Activated effector memory CD4-positive, alpha-beta T cell treated with Interleukin-2 at 50 U/mL for 16 hours (primary cell): Measurements from ENCODE around the gene CSRP2.

Source experiments
- DNase-seq: peaks from one replicate; pipeline ENCODE4 v3.0.0-alpha.2; 2020

The CSRP2 gene

GRCh38 chr12:76890151-76891143, 11.6 kb upstream of the CSRP2 start:
- DNase-seq, result no peak

DNA sequence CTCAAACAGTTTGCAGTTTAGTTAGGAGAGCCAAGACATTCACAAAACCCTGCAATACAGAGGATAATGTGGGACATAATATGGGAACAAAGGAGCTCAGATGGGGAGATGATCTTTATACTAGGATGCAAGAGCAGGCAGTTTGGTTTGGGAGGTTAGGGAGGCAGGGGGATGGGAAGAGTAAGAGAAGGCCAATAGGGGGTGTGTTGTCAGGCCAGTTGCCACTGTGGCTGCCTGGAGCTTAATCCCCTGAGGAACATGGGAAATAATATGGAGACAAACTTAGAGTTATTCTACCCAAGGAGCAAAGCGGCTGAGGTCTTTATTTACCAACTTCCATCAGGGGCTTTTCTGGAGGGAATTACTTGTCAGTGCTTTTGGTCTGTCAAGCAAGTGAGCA, 10.0 kb upstream of the CSRP2 start:
- no peak for DNase-seq

GRCh38 chr12:76883811-76884210, 5.0 kb upstream of the CSRP2 start:
- DNase-seq, result no peak

DNA sequence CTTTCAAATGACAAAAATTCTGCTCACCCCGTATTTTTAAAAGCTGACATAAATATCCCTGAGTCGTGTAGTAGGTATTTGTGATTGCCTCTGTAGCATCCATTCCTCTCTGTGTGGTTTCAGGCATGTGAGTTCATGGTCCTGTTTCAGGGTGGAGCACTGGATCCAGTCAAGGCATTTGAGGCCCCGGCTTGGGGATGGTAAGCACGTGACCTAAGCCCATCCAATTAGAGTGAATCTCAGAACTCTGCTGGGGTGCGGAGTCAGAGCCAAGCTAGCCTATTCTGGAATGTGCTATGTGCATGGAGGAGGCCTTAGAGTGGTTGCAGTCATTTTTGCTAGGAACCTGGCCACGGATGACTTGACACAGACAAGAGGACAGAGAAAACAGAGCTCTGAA, 4.3 kb upstream of the CSRP2 start:
- DNase-seq, result no peak

DNA sequence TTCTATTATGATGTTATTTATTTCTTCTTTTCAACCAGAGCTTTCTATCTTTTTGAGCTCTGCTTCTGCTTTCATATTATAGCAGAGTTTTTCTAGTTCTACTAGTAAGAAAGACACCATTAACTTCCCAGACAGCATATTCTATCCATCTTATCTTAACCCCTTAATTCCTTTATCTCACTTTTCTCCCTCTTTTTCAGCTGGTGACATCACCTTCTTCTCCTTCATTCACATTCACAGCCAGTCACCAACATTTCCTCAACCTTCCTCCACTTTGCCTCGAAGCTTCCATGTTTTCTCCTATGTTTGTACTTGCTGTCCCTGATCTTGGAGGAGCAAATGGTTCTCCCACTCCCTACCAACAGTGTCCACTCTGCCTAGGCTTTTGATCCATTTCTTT, 3.5 kb upstream of the CSRP2 start:
- no peak for DNase-seq

GRCh38 chr12:76881142-76881541, 2.3 kb upstream of the CSRP2 start:
- DNase-seq, result no peak

DNA sequence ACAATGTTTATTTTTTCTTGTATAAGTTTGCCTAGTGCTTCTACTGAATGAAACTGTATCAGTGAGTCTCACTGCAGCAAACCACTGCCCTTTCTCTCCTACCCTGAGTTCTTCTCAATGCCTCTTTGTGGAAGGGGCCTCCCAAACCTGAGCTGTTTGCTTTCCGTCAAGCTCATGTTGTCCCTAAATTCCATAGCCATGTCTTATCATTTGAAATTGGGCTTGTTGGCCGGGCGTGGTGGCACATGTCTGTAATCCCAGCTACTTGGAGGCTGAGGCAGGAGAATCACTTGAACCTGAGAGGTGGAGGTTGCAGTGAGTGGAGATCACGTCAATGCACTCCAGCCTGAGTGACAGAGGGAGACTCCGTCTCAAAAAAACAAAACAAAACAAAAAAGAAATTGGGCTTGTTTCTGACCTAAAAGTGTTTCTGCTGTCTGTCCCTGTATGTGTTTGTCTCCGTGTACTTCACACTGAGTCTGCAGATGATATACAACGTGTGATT, 1.8 kb upstream of the CSRP2 start:
- DNase-seq, result no peak

DNA sequence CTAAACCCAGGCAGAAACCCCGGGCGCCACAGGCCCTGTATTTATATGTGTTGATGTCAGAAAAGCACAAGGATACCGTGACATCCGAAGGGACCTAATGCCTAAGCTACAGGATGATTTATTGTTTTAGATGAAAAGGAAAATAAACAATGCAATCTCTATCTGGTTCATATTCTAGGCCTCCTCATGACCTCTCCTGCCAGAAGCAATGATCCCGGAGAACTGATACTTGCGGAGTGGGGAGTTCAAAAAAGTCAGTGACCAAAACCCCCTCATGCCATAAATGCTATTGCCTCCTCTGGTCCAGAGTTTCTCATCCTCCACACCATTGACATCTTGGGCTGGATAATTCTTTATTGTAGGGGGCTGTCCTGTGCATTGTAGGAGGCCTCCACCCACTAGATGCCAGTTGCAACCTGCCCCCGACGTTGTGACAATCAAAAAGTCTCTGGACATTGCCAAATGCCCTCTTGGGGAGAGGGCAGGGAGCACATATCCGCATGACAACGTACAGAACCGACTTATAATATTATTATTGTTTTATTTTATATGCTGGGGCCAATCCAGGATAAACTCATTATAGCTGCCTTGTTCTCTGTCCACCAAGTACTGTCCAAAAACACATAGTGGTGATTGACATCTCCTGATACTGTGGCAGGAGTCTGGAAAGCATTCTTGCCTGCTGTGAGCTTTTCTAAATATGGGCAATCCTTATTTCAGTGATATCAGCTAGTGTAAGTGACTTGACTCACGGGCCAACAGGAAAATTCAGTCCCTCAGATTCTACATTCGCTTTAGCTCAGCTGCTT, 1.1 kb upstream of the CSRP2 start:
- no peak for DNase-seq

- DNase-seq, result no peak
Observed at GRCh38 chr12:76878099-76878898, 520 bp downstream of the CSRP2 start.

DNA sequence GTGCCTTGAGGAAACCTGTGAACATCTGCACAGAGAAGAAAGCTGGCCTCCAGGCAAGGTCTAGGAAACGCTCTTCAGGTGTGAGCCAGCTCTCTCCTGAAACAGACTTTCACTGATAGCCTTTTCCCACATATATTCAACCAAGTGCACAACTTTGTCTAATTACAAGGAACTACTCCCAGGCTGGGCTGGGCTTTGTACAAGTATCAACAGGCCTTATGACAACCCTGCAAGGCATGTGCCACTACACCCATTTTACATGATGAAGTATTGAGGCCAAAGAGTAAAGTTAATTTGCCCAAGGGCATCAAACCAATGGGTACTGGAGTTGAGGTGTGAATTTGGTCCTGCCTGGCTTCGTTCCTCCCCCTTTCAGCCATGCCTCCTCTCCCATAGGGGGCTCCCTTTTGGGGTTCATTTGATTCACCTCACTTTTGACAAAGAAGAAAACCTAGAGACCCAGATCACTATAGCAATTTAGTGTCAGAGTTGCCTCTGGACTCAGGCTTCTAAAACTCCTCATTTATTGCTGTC, 2.1 kb downstream of the CSRP2 start:
- DNase-seq, result no peak

- no peak for DNase-seq
Observed at GRCh38 chr12:76874491-76875190, 4.2 kb downstream of the CSRP2 start.

GRCh38 chr12:76874027-76874426, 4.8 kb downstream of the CSRP2 start:
- DNase-seq, result no peak

DNA sequence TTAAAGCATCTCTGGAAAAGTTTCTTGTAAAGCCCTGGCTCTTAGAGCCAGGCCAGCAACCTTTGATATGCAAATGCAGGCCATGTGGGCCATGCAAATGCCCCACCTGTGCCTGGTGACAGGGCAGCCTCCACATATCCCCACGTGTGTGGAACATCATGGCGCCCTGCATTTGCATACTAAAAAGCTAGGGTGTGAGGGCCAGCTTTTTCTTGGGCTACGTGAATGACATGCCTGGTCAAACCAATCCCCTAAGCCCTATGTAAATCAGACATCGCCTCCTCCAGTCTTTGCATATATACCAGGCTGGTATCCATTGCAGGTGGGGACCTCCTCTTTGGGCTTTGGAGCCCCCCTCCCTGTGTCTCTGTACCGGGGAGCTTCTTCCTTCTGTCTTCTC, 6.4 kb downstream of the CSRP2 start:
- no peak for DNase-seq

DNA sequence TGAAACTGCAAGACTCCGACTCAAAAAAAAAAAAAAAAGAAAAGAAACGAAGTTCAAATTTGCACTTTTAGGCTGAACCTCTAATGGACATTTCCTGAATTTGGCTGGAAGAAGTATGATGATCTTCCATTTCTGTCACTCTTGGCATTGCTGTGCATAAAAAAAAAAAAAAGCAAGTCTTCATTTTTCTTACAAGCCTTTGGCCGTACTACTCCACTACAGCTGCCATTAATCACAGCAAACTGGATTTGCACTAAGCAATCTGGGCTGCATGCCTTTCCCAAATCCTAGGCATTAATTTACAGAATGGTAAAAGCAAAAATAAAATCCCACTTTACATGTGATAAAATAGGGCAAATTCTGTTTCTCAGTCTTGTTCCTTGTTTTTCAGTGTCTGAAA, 7.1 kb downstream of the CSRP2 start:
- no peak for DNase-seq

DNA sequence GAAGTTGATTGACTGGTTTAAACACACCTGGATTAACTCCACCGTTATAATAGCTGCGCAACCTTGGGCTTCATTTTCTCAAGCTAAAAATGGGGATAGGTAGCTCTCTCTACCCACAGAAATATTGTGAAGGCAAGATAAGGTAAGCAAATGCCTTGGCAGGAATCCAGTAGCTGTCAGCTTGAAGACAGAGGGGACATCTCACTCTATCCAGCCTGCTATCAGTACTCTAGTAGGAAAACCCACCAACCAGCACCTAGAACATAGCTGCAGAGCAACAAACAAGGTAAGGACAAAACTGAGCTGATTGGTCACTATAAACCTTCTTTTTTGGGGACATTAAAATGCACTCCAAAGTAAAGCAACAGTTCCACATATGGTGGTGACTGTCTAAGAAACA, 7.7 kb downstream of the CSRP2 start:
- no peak for DNase-seq

- no peak for DNase-seq
Observed at GRCh38 chr12:76866726-76867125, 12.1 kb downstream of the CSRP2 start.

DNA sequence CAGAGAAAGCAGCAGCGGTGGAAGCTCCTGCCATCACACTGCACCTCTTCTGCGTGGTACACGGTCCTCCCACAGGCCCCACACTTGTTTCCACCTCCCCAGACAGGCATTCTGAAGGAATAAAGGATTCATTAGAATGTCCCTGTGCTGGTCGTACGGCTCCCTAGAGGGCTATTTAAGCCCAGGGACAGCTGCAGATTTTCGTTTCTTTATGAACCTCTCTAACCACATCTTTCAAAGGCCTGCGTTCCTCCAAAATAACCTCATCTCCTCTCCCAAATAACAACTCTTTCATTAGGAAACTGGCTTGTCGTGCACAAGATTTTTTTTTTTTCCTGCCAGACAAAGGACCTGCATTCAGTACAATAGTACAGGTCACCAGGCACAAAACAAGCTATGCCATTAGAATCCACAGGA, 12.7 kb downstream of the CSRP2 start:
- DNase-seq, result no peak

DNA sequence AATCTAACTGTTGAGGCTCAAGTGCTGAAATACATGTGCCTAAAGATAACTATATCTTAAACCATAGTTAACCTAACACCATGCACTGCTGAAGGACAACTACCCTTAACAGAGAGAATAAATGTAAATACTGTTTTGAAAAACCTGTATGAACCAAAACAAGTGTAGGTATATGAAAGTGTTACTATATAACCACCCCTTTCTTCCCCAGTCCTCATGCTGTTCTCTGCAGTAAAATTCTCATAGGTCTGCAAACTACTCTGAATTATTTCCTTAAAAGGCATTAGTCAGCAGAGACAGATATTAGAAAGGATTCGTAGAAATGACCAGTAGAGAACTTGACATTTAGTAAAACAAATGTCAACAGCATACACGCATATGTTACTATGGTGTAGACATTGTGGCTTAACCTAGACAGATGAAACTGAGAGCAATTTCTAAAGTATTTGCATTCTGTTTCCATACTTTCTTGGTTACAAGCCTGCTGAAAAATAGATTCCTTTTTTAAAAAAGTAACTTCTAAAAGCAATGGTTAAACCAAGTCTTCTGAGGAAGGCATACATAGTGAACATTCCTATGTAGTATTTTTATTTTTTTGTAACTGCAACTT, 13.9 kb downstream of the CSRP2 start:
- DNase-seq, result no peak

DNA sequence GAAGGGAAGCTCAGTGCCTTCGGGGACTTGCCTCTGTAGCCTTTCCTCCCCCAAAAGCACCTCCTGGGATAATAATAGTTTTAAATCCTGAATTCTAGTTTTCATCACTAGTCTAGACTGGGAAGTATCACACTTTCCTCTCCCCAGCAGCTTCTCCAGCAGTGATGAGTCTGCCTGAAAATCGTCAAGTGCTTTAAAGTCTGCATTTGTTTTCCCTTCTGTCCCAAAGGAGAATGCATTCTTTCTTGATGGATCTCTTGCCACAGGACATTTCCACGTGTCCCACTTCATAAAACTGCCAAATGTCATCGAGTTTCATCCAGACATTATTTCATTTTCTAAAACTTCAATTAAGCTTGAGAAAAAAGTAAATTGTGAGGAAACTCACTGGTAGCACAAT, 15.0 kb downstream of the CSRP2 start:
- DNase-seq, result no peak

- no peak for DNase-seq
Observed at GRCh38 chr12:76863005-76863670, 15.7 kb downstream of the CSRP2 start.

DNA sequence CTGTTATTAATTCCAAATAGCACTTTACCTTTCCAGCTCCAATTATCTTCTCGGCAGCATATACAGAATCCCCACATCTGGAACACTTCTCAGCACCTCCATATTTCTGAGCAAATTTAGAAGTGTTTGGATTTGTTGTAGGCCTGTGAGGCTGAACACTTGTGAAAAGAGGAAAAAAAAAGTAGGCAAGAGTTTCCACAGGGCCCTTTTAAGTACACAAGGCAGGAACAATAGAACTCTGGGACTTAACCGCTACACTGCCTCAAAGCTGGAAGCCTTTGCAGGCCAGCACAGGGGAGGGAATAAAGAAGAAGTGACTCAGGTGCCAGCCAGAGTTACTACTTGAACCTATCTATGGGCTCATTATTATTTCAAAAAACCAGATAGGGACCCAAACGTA, 18.6 kb downstream of the CSRP2 start:
- no peak for DNase-seq
